Activated CD4-positive, alpha-beta T cell treated with anti-CD3 and anti-CD28 coated beads, Interleukin-10, Interleukin-2, amounts not matched to agents 100 ng/mL and 50 ng/mL, durations not matched to agents 16 hours and 8 hours (primary cell): ENCODE results near the gene PVR.
"Not testable (repeated sequence)": the region's sequence is repeated elsewhere in the genome, so short reads cannot be mapped to it uniquely, and the experiment has no call there.

Source experiments
- DNase-seq: peaks from one replicate; pipeline ENCODE4 v3.0.0-alpha.2; 2020

Gene PVR

DNA sequence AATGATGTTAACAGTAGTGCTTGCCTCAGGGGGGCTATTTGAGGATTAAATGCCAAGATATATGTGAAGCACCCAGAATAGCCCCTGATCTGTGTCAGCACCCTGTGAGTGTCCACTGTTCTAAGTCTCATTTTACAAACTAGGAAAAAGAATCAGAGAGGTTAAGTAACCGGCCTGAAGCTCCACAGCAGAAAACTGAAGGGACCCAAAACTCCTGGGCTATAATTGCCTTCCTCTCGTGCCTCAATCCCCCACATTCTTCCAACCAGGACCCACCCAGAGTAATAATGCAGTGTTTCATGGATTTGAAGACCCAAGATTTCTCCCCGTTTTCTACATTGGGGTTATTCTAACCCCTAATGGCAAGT lies 2.3 kb downstream of the PVR start:
- no peak for DNase-seq

DNA sequence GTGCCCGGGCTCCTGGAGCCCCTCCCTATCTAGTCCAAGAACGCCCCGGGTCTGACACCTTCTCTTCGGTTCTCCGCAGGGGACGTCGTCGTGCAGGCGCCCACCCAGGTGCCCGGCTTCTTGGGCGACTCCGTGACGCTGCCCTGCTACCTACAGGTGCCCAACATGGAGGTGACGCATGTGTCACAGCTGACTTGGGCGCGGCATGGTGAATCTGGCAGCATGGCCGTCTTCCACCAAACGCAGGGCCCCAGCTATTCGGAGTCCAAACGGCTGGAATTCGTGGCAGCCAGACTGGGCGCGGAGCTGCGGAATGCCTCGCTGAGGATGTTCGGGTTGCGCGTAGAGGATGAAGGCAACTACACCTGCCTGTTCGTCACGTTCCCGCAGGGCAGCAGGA lies 3.4 kb downstream of the PVR start:
- no peak for DNase-seq

GRCh38 chr19:44648631-44649251 lies 5.0 kb downstream of the PVR start:
- no peak for DNase-seq

- no peak for DNase-seq
These were observed 6.0 kb downstream of the PVR start for GRCh38 chr19:44649578-44650145.

DNA sequence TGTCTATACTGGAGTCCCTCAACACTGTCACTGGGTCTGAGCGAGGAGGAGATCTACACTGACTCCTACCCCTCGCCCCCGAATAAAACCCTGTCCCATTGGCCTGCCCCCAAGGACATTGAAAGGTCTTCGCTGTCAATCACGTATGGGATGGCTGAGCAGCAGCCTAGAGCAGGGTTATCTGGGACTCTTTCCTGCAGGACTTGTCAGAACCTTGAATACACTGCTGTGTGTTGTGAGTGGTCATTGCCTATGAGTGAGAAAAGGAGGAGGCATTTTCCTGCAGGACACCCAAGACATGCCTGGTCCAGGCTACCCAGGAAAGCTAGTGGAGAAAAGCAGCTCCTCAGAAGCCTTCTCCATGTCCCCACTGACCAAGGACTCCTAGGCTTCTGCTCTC lies 9.6 kb downstream of the PVR start:
- DNase-seq: no peak

DNA sequence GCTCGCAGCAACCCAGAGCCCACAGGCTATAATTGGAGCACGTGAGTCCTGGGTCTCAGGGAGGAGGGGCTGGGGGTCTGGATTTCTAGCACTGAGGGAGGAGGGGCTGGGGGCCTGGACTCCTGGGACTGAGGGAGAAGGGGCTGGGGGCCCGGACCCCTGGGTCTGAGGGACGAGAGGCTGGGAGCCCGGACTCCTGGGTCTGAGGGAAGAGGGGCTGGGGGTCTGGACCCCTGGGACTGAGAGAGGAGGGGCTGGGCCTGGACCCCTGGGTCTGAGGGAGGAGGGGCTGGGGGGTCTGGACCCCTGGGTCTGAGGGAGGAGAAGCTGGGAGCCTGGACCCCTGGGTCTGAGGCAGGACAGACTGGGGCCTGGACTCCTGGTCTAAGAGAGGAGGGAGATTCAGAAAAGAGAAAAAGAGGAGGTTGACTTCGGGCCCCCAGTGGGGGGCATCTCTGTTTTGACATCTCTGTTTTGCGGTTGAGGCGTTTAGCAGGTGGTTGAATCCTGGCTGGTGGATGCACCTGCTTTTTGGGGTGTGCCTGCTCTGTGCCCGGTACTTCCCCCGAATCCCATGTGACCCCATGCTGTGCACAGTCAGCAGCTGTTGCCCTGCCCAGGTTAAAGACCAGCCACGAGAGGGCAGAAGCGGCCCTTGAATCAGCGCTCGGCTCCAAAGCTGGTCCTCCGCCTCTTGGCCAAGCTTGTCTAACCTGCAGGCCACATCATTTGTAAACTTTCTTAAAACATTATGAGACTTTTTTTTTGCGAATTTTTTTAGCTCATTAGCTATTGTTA lies 10.5 kb downstream of the PVR start:
- DNase-seq: peak; percentile 80

- peak; percentile 76 for DNase-seq
These were observed 13.7 kb downstream of the PVR start for GRCh38 chr19:44657211-44657921.

DNA sequence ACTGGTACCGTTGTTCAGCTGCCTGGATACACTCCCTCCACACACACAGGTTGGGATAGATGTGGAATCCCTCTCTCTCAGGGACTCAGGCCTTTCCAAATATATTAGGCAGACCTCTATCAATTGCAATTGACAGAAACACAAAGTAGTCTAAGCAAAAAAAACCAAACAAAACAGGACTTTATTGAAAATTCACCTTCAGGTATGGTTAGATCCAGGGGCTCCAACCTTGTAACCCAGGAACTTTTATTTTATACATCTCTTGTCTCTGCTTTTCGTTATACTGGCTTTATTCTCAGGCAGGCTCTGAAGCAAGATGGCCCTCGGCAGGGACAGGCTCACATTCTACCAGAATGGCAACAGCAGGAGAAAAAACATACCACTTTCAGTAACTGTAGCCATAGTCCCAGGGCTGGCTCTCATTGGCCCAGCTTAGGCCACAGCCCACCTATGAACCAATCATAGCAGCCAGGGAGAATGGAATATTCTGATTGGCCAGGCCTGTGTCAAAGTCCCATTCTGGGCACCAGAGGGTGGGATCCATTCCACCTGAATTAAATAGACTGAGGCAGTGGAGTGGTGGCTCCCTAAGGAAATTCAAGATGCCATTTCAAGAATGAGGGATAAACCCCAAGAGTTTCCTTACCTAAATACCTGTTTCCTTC lies 14.5 kb downstream of the PVR start:
- DNase-seq: no peak

- no peak for DNase-seq
These were observed 16.4 kb downstream of the PVR start for GRCh38 chr19:44660081-44660480.

DNA sequence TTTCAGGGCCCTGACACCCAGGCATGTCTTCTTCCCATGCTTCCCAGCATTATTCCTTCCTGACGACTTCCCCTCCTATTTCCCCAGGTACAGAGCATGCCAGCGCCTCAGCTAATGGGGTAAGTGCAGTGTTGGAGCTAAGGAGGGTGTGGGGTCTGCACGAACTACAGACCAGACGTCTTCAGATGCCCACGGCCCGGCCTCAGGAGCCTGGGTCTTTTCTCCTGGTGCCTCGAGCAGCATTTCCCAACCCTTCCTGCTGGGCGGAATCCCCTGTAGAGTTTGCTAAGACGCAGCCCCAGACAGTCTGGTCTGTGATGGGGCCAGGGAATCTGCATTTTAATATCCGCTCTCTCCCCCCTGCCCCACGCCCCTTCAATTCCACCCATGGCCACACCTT lies 17.5 kb downstream of the PVR start:
- no peak for DNase-seq

- DNase-seq: no peak
These were observed 18.2 kb downstream of the PVR start for GRCh38 chr19:44661904-44662303.

- no peak for DNase-seq
These were observed 19.1 kb downstream of the PVR start for GRCh38 chr19:44662691-44663385.

GRCh38 chr19:44663996-44664395 lies 20.3 kb downstream of the PVR start:
- DNase-seq: no peak

DNA sequence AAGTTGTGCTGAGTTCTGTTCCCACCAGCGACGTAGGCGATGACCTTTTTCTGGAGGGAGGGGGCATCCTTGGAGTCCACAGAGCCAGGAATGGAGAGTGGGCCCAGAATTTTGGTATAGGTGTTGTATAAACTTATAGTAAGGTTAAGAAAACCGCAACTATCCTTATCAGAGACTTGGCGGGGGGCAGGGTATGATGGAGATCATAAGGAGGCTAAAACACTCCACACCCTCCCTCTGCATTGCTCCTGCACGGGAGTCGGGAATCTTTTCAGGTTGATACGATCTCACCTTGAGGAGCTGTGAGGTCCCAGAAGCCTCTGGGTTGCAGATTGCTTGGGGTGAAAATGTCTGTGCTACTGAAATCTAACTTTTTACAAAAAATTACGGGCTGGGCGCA lies 21.3 kb downstream of the PVR start:
- DNase-seq: no peak

DNA sequence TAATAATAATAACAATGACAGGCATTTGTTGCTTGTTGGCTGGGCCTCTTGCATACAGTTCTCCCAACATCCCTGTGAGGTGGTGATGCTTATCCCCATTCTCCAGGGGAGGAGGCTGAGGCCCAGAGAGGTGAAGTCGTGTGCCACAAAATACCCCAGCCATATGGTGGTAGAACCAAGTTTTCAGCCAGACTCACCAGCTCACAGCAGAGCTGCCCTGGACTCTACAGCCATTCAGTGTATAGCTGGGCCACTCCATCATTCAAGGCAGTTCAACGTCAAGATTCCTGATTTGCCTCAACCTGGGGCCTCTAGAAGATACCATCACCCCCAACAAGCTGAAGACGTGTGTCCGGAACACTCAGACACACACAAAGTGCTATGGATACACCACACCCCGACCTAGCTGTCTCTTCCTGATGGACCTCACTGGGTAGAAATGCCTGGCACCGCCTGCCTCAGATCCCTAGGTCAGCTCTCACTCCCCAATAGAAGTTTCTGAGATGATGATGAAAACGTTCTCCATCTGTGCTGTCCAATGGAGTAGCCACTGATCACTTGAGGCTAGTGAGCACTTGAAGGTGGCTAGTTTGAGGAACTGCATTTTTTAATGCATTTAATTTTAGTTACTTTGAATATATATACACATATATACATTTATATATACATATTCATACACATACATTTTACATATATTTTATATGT lies 23.3 kb downstream of the PVR start:
- no peak for DNase-seq

- DNase-seq: no peak
These were observed 25.5 kb downstream of the PVR start for GRCh38 chr19:44668985-44669764.

DNA sequence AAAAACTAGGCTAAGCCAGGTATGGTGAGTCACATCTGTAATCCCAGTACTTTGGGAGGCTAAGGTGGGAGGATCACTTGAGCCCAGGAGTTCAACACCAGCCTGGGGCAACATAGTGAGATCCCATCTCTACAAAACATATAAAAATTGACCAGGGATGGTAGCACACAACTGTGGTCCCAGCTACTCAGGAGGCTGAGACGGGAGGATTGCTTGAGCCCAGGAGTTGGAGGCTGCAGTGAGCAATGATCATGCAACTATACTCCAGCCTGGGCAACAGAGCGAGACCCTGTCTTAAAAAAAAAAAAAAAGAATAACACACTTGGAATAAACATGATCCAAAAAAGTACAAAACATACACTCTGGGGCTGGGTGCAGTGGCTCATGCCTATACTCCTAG lies 26.3 kb downstream of the PVR start:
- not testable (repeated sequence) for DNase-seq

DNA sequence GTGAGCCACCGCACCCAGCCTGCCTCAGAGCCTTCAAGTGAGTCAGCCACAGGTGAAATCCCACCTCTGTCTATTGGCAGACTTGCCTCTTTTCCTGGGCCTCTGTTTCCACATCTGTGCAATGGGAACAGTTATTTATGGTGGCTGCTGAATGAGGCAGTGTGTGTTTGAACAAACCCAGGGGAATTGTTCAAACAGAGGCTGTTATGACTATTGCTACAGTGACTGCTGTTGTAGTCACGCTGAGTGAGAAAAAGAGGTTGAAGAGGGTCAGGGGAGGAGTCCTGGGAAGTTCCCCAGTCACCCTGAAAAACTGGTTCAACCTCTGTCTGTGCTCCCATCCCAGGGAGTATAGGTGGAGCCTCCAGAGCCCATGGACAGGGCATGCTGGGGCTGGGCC lies 27.7 kb downstream of the PVR start, which contains the start of gene CEACAM19:
TSS of gene CEACAM19 (plus strand) at position 83 of the 400 bp plus-strand sequence. CDS start 450 bp downstream, outside the sequence.
- DNase-seq: no peak

- no peak for DNase-seq
These were observed 28.5 kb downstream of the PVR start for GRCh38 chr19:44672226-44672625.

DNA sequence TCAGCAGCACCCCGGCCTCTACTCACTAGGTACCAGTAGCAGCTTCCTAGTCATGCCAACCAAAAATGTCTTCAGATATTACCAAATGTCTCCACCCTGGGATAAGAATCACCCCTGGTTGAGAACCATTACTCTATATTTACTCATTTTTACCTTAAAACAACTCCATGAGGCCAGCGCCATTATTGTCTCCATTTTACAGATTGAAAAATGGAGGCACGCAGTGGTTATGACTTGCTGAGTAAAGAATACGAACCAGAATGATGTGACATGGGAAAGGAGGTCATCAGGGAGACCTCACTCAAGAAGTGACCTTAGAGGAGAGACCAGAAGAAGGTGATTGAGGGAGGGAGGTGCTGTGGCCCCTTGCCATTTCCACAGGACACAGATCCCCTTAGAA lies 29.8 kb downstream of the PVR start:
- DNase-seq: no peak

DNA sequence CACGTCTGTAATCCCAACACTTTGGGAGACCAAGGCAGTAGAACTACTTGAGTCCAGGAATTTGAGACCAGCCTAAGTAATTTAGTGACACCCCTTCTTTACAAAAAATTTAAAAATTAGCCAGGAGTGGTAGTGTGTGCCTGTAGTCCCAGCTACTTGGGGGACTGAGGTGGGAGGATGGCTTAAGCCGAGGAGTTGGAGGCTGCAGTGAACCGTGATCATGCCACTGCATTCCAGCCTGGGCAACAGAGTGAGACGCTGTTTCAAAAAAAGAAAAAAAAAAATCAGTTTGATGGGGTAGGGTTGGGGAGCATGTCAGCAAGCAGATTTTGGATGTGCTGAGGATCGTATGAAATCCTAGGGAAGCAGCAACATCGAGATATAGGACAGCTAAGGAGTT lies 31.8 kb downstream of the PVR start:
- no peak for DNase-seq
